Tibial nerve (tissue), 4 donors: ENCODE data around the gene TBX20. TPM values are rescaled to one million over a fixed set of nuclear protein-coding genes. Genes with fewer than 3 reads are reported as not detected.
"Not testable (repeated sequence)": the region's sequence is repeated elsewhere in the genome, so short reads cannot be mapped to it uniquely, and the experiment has no call there.

Experiments
- DNase-seq, 2 donors: peaks; one replicate each; pipeline ENCODE4 v3.0.0-alpha.2; 2019; ENCODE audit warnings: low spot score in 2 of 2
- H3K27ac ChIP-seq, 4 donors: fragments of 200-600 bp; sonication (generic) in 3 of 4; one replicate each; pipeline ENCODE4 v1.5.1; 2017 to 2019; ENCODE audit warnings: mild to moderate bottlenecking in 1 of 4
- H3K27me3 ChIP-seq, 2 donors: fragments of 200-600 bp; sonication (generic) in 1 of 2; one replicate each; pipeline versions ENCODE4 v1.5.1 to v1.6.0; 2017 to 2019
- H3K36me3 ChIP-seq, 3 donors: fragments of 200-600 bp; sonication (generic); one replicate each; pipeline ENCODE4 v1.5.1; 2018 to 2019
- H3K4me1 ChIP-seq, 4 donors: fragments of 200-600 bp; sonication (generic) in 3 of 4; one replicate each; pipeline ENCODE4 v1.5.1; 2017 to 2019
- H3K4me3 ChIP-seq, 4 donors: fragments of 200-600 bp; sonication (generic) in 3 of 4; one replicate each; pipeline ENCODE4 v1.5.1; 2017 to 2019; ENCODE audit warnings: mild to moderate bottlenecking in 1 of 4, moderate library complexity in 1 of 4
- H3K9me3 ChIP-seq, 4 donors: fragments of 200-600 bp; sonication (generic) in 3 of 4; one replicate each; pipeline ENCODE4 v1.5.1; 2017 to 2019
- CTCF ChIP-seq, 5 experiments: fragments of 200-600 bp in 3 of 5; fragments of 450-650 bp in 2 of 5; sonication (generic) in 3 of 5; IDR thresholded peaks; one replicate each; pipeline ENCODE4 v1.5.1; 2016 to 2019; ENCODE audit warnings: antibody characterized with exemption in 5 of 5, mild to moderate bottlenecking in 3 of 5, moderate library complexity in 2 of 5
- EP300 ChIP-seq, 2 donors: sonication (generic); formaldehyde crosslinking; IDR thresholded peaks; one replicate each; pipeline ENCODE4 v1.6.1; 2017; ENCODE audit warnings: antibody characterized with exemption in 2 of 2, mild to moderate bottlenecking in 1 of 2
- POLR2A ChIP-seq, 2 donors: fragments of 450-650 bp; IDR thresholded peaks; one replicate each; pipeline ENCODE4 v1.6.1; 2017; ENCODE audit warnings: antibody characterized with exemption in 2 of 2, mild to moderate bottlenecking in 2 of 2, moderate library complexity in 2 of 2
- WGBS, 2 donors: methylation state at CpG; one replicate each; pipeline ENCODE4 v1.1.5; 2018; 5-methylcytosine and 5-hydroxymethylcytosine counted together
- total RNA-seq, 4 donors: library from RNA; depleted of rRNA; stranded (reverse); fragments of >200 nt; gene quantifications; one replicate each; pipeline ENCODE4 v1.1.0, GENCODE V29; 2016

Gene TBX20
- total RNA-seq, 4 donors from 2014 or later, result 0.42 TPM; not detected in 3

- peaks cover 0 to 96% of the 10 kb centered on the region in 2 donors for H3K27me3 ChIP-seq
- DNase-seq, result no peak
- H3K9me3 ChIP-seq, result no peaks in the 10 kb centered on the region
- peaks cover 0 to 13% (median 2%) of the 10 kb centered on the region in 4 donors for H3K4me1 ChIP-seq
- TF ChIP-seq EP300 (IDR thresholded peaks at IDR 0.05) (no peak), CTCF (IDR thresholded peaks at IDR 0.05) (no peak), POLR2A (IDR thresholded peaks at IDR 0.05) (no peak)
- no peak overlapping the region for H3K27ac ChIP-seq
- no peaks in the 10 kb centered on the region for H3K36me3 ChIP-seq
- WGBS, 2 donors, result 14 to 19% methylated on average over 20 to 21 of the region's 21 CpGs
- no peak overlapping the region for H3K4me3 ChIP-seq
These were observed 5.0 kb downstream of the TBX20 start for GRCh38 chr7:35248576-35249536.

- Histone ChIP-seq H3K27me3 (peaks cover 0 to 91% of the 10 kb centered on the region in 2 donors), H3K36me3 (no peaks in the 10 kb centered on the region), H3K27ac (no peak overlapping the region), H3K4me1 (peaks cover 0 to 5% (median 0%) of the 10 kb centered on the region in 4 donors), H3K9me3 (no peaks in the 10 kb centered on the region), H3K4me3 (no peak overlapping the region)
- TF ChIP-seq EP300 (IDR thresholded peaks at IDR 0.05) (no peak), CTCF (IDR thresholded peaks at IDR 0.05) (no peak), POLR2A (IDR thresholded peaks at IDR 0.05) (no peak)
- no peak for DNase-seq
These were observed 7.1 kb downstream of the TBX20 start for GRCh38 chr7:35246819-35247218.

GRCh38 chr7:35241884-35242283 lies 12.0 kb downstream of the TBX20 start:
- peaks cover 0 to 42% of the 10 kb centered on the region in 2 donors for H3K27me3 ChIP-seq
- 74 to 75% methylated on average over 7 of the region's 7 CpGs for WGBS, 2 donors
- no peak for DNase-seq

GRCh38 chr7:35241436-35241835 lies 12.5 kb downstream of the TBX20 start:
- TF ChIP-seq POLR2A (IDR thresholded peaks at IDR 0.05) (no peak), CTCF (IDR thresholded peaks at IDR 0.05) (no peak), EP300 (IDR thresholded peaks at IDR 0.05) (no peak)

More at GRCh38 chr7:35241884-35242283, 12.0 kb downstream of the TBX20 start:
- no peak for TF ChIP-seq EP300 (IDR thresholded peaks at IDR 0.05)
- no peak for TF ChIP-seq POLR2A (IDR thresholded peaks at IDR 0.05)
- TF ChIP-seq CTCF (IDR thresholded peaks at IDR 0.05), result no peak
- Histone ChIP-seq H3K27ac (no peak overlapping the region), H3K36me3 (no peaks in the 10 kb centered on the region), H3K9me3 (no peaks in the 10 kb centered on the region), H3K4me1 (no peaks in the 10 kb centered on the region), H3K4me3 (no peak overlapping the region)

GRCh38 chr7:35241008-35241407 lies 12.9 kb downstream of the TBX20 start:
- H3K27me3 ChIP-seq, result peaks cover 0 to 33% of the 10 kb centered on the region in 2 donors
- not testable (repeated sequence) for H3K4me1 ChIP-seq, H3K27ac ChIP-seq, H3K4me3 ChIP-seq, DNase-seq, H3K9me3 ChIP-seq, H3K36me3 ChIP-seq
- WGBS, 2 donors, result 71 to 72% methylated on average over 2 of the region's 2 CpGs

More at GRCh38 chr7:35241436-35241835, 12.5 kb downstream of the TBX20 start:
- H3K4me1 ChIP-seq, result no peaks in the 10 kb centered on the region
- H3K9me3 ChIP-seq, result no peaks in the 10 kb centered on the region
- peaks cover 0 to 37% of the 10 kb centered on the region in 2 donors for H3K27me3 ChIP-seq
- DNase-seq, result no peak
- H3K27ac ChIP-seq, result no peak overlapping the region
- no peaks in the 10 kb centered on the region for H3K36me3 ChIP-seq
- no peak overlapping the region for H3K4me3 ChIP-seq

GRCh38 chr7:35238456-35238855 lies 15.4 kb downstream of the TBX20 start:
- H3K27me3 ChIP-seq, result peaks cover 0 to 11% of the 10 kb centered on the region in 2 donors
- H3K4me3 ChIP-seq, DNase-seq, H3K27ac ChIP-seq, H3K9me3 ChIP-seq, H3K36me3 ChIP-seq, H3K4me1 ChIP-seq: not testable (repeated sequence)
- 83 to 90% methylated on average over 5 of the region's 5 CpGs for WGBS, 2 donors
